DOHH2 (cell line): Measurements from ENCODE around the gene BFSP1.
A peak's percentile ranks its signal among the peaks of the same experiment; 100 is the strongest.

Source experiments
- H3F3A ChIP-seq: fragments of 200-600 bp; sonication (generic), shearing (Covaris generic); 2 replicates; pipeline ENCODE4 v1.6.0; 2016; ENCODE audit warnings: antibody characterized with exemption, mild to moderate bottlenecking; ENCODE audit not compliant: control insufficient read depth, insufficient read depth
- H3K27ac ChIP-seq: fragments of 200-600 bp; sonication (generic); 2 replicates; pipeline ENCODE4 v1.5.1; 2014; ENCODE audit warnings: low read depth, mild to moderate bottlenecking, low read length, moderate library complexity
- H3K27me3 ChIP-seq: fragments of 200-600 bp; sonication (generic); 2 replicates; pipeline ENCODE4 v1.6.1; 2014; ENCODE audit warnings: mild to moderate bottlenecking, low read length, mixed read lengths; ENCODE audit not compliant: control insufficient read depth
- H3K36me3 ChIP-seq: fragments of 200-600 bp; sonication (generic); 2 replicates; pipeline ENCODE4 v1.6.1; 2014; ENCODE audit warnings: mild to moderate bottlenecking, low read length, moderate library complexity, mixed read lengths; ENCODE audit not compliant: control insufficient read depth
- H3K4me1 ChIP-seq: fragments of 200-600 bp; sonication (generic); 2 replicates; pipeline ENCODE4 v1.6.1; 2014; ENCODE audit warnings: mild to moderate bottlenecking, low read length, mixed read lengths; ENCODE audit not compliant: control insufficient read depth
- H3K4me2 ChIP-seq: fragments of 200-600 bp; sonication (generic); 2 replicates; pipeline ENCODE4 v1.6.0; 2014; ENCODE audit warnings: mild to moderate bottlenecking, low read length, moderate library complexity
- H3K4me3 ChIP-seq: fragments of 200-600 bp; sonication (generic); 2 replicates; pipeline ENCODE4 v1.5.1; 2014; ENCODE audit warnings: mild to moderate bottlenecking, low read length, mixed read lengths
- H3K79me2 ChIP-seq: fragments of 200-600 bp; sonication (generic); 2 replicates; pipeline ENCODE4 v1.6.1; 2014; ENCODE audit warnings: mild to moderate bottlenecking, low read length, mixed read lengths; ENCODE audit not compliant: control insufficient read depth
- H3K9me2 ChIP-seq: fragments of 200-600 bp; sonication (generic); replicated peaks from 2 replicates; pipeline ENCODE4 v1.6.1; 2014; ENCODE audit warnings: mild to moderate bottlenecking, low read length, mixed read lengths; ENCODE audit not compliant: control insufficient read depth
- H3K9me3 ChIP-seq: fragments of 200-600 bp; sonication (generic); 2 replicates; pipeline ENCODE4 v1.6.1; 2014; ENCODE audit warnings: antibody characterized with exemption, low read length, mixed read lengths; ENCODE audit not compliant: control insufficient read depth, insufficient read depth
- H4K20me1 ChIP-seq: fragments of 200-600 bp; sonication (generic); 2 replicates; pipeline ENCODE4 v1.6.0; 2014; ENCODE audit warnings: low read depth, mild to moderate bottlenecking, antibody characterized with exemption, low read length, moderate library complexity; ENCODE audit not compliant: control insufficient read depth, insufficient read depth
- EZH2phosphoT487 ChIP-seq: fragments of 200-600 bp; sonication (generic); IDR thresholded peaks from 2 replicates; pipeline ENCODE4 v1.6.1; 2017; ENCODE audit warnings: borderline replicate concordance, mild to moderate bottlenecking, antibody characterized with exemption, low read length, moderate library complexity, mixed read lengths
- TF ChIP-seq, protein P1 (sequence below): fragments of 200-600 bp; sonication (generic); IDR thresholded peaks from one replicate; pipeline ENCODE4 v1.5.1; 2014; ENCODE audit warnings: antibody characterized with exemption, mild to moderate bottlenecking, low read depth, low read length; ENCODE audit not compliant: poor library complexity, severe bottlenecking

BFSP1 gene

DNA sequence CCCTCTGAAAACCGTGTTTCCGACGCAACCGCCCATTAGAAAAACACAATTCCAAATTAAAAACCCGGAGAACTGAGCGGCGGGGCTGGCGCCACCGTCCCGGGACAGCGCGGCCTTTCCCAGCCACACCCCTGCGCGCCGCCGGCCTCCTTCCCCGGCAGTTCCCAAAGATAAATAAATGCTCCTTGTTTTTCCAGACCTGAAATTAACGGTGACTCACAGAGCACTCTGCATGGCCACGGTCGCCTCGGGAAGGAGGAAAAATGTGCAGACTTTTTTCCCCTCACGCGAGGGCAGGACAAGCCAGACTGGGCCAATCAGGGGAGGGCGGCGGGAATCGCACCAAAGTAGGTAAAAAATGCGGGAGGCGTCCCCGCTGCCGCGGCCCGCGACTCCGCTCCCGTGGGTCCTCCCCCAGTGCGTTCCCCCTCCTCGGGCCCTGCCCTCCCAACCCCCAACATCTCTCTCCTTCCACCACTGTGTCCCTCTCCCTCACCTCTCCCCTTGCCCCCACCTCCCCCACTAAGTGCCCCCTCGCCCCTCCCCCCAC lies 37.9 kb upstream of the BFSP1 start:
- H3K27me3 ChIP-seq = peaks cover 9% of the 10 kb centered on the region
- H3K27ac ChIP-seq = no peak overlapping the region
- peak overlapping the region; percentile 59 for H3K4me2 ChIP-seq
- peaks cover 36% of the 10 kb centered on the region for H3K79me2 ChIP-seq
- H3K4me3 ChIP-seq = peak overlapping the region; percentile 43
- H3K9me3 ChIP-seq = no peaks in the 10 kb centered on the region
- peaks cover 5% of the 10 kb centered on the region; the same call in 1 of the 2 replicates for H3F3A ChIP-seq
- H3K9me2 ChIP-seq = no peaks in the 10 kb centered on the region
- H3K4me1 ChIP-seq = peaks cover 27% of the 10 kb centered on the region
- H4K20me1 ChIP-seq = no peaks in the 10 kb centered on the region
- no peaks in the 10 kb centered on the region; the same call in 1 of the 2 replicates for H3K36me3 ChIP-seq
- peak; percentile 80; the same call in 1 of the 2 replicates for TF ChIP-seq EZH2phosphoT487
- TF ChIP-seq, protein P1, sequence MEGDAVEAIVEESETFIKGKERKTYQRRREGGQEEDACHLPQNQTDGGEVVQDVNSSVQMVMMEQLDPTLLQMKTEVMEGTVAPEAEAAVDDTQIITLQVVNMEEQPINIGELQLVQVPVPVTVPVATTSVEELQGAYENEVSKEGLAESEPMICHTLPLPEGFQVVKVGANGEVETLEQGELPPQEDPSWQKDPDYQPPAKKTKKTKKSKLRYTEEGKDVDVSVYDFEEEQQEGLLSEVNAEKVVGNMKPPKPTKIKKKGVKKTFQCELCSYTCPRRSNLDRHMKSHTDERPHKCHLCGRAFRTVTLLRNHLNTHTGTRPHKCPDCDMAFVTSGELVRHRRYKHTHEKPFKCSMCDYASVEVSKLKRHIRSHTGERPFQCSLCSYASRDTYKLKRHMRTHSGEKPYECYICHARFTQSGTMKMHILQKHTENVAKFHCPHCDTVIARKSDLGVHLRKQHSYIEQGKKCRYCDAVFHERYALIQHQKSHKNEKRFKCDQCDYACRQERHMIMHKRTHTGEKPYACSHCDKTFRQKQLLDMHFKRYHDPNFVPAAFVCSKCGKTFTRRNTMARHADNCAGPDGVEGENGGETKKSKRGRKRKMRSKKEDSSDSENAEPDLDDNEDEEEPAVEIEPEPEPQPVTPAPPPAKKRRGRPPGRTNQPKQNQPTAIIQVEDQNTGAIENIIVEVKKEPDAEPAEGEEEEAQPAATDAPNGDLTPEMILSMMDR = no peak

DNA sequence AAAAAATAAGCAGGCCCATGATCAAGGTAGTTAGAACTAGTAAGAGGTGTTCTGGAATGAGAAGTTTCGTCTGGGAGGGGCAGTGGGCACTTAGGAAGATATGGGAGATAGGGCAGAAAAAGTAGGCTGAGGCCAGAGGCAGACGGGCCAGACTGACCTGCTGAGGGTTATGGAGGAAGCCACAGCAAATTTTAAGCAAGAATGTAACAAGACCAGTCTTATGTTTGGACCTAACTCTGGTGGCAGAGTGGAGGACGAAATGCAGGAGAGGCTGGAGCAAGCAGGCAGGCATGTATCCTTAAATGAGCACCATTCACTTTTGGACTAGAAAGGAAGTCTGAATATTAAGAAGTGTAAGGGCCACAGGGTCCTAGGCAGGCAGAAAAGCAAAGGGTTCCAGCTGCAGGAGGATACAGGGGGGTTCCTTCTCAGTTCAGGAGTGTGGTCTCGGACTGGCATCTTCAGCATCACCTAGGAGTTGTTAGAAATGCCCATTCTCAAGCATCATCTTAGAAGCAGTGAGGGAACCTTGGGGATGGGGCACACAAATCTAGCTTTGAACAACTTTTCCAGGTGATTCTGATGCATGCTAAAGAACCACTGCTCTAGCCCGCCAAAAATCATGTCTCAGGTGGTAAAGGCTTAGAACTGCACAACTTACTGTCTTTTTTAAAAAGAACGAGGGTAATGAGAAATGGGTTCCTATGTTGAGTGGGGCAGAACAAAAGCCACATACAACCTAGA lies 37.0 kb upstream of the BFSP1 start:
- no peak overlapping the region for H3K4me2 ChIP-seq
- H3K9me2 ChIP-seq = no peaks in the 10 kb centered on the region
- H3K27me3 ChIP-seq = peaks cover 9% of the 10 kb centered on the region
- H3K79me2 ChIP-seq = peaks cover 28% of the 10 kb centered on the region
- no peak overlapping the region for H3K4me3 ChIP-seq
- H3F3A ChIP-seq = peaks cover 5% of the 10 kb centered on the region; the same call in 1 of the 2 replicates
- peaks cover 27% of the 10 kb centered on the region for H3K4me1 ChIP-seq
- H3K36me3 ChIP-seq = no peaks in the 10 kb centered on the region; the same call in 1 of the 2 replicates
- no peaks in the 10 kb centered on the region for H4K20me1 ChIP-seq
- no peaks in the 10 kb centered on the region for H3K9me3 ChIP-seq
- TF ChIP-seq, protein P1 = no peak
- TF ChIP-seq EZH2phosphoT487 = no peak
- no peak overlapping the region for H3K27ac ChIP-seq

DNA sequence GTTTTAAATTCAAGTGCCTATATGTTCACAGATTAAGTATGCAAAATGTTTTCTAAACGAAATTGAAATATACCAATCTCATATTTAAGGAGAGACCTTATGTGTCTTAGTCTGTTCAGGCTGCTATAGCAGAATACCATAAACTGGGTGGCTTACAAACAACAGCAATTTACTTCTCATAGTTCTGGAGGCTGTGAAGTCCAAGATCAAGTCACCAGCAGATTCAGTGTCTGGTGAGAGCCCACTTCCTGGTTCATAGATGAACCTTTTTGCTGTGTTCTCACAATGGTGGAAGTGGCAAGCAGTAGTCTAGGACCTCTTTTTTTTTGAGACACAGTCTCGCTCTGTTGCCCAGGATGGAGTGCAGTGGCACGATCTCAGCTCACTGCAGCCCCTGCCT lies 35.2 kb upstream of the BFSP1 start:
- Histone ChIP-seq H3K4me2 (no peak overlapping the region), H3K27me3 (peaks cover 9% of the 10 kb centered on the region), H3K79me2 (peaks cover 11% of the 10 kb centered on the region), H3F3A (peaks cover 5% of the 10 kb centered on the region; the same call in 1 of the 2 replicates), H3K9me2 (no peaks in the 10 kb centered on the region), H3K36me3 (no peaks in the 10 kb centered on the region; the same call in 1 of the 2 replicates), H3K27ac (no peak overlapping the region), H4K20me1 (no peaks in the 10 kb centered on the region), H3K4me1 (peaks cover 13% of the 10 kb centered on the region), H3K4me3 (no peak overlapping the region), H3K9me3 (no peaks in the 10 kb centered on the region)
- no peak for TF ChIP-seq EZH2phosphoT487
- TF ChIP-seq, protein P1 = no peak
